Neural progenitor cell (in vitro differentiated cells): ENCODE measurements around the gene PDE9A. TPM values are rescaled to one million over a fixed set of nuclear protein-coding genes. Genes with fewer than 3 reads are reported as not detected.

Experiments
- DNase-seq: peaks from one replicate; pipeline ENCODE4 v3.0.0-alpha.2; 2016; ENCODE audit warnings: low spot score
- H2AFZ ChIP-seq: fragments of 200-600 bp; sonication (generic); replicated peaks from 2 replicates; pipeline ENCODE4 v1.6.1; 2016; ENCODE audit warnings: antibody characterized with exemption
- H3F3A ChIP-seq: fragments of 200-600 bp; sonication (generic); 2 replicates; pipeline ENCODE4 v1.6.1; 2016; ENCODE audit warnings: antibody characterized with exemption, low read depth
- H3K27ac ChIP-seq: fragments of 200-600 bp; sonication (generic); 2 replicates; pipeline ENCODE4 v1.5.1; 2016; ENCODE audit warnings: mild to moderate bottlenecking
- H3K27me3 ChIP-seq: fragments of 200-600 bp; sonication (generic); 2 replicates; pipeline ENCODE4 v1.6.1; 2016; ENCODE audit warnings: mild to moderate bottlenecking, moderate library complexity
- H3K36me3 ChIP-seq: fragments of 200-600 bp; sonication (generic); 2 replicates; pipeline ENCODE4 v1.5.1; 2016
- H3K4me1 ChIP-seq: fragments of 200-600 bp; sonication (generic); 2 replicates; pipeline ENCODE4 v1.6.1; 2016; ENCODE audit warnings: mixed run types
- H3K4me2 ChIP-seq: fragments of 200-600 bp; sonication (generic); 2 replicates; pipeline ENCODE4 v1.6.1; 2016
- H3K4me3 ChIP-seq: fragments of 200-600 bp; sonication (generic); 2 replicates; pipeline ENCODE4 v1.5.1; 2016
- H3K79me2 ChIP-seq: fragments of 200-600 bp; sonication (generic); 2 replicates; pipeline ENCODE4 v1.6.1; 2016; ENCODE audit warnings: low read depth
- H3K9ac ChIP-seq: fragments of 200-600 bp; sonication (generic); 2 replicates; pipeline ENCODE4 v1.6.1; 2016
- H3K9me3 ChIP-seq: fragments of 200-600 bp; sonication (generic); 2 replicates; pipeline ENCODE4 v1.5.1; 2016; ENCODE audit warnings: low read depth
- H4K20me1 ChIP-seq: fragments of 200-600 bp; sonication (generic); 2 replicates; pipeline ENCODE4 v1.6.1; 2016; ENCODE audit warnings: low read depth
- H3K27ac Mint-ChIP-seq: 3 replicates; pipeline ENCODE4 v1.8.0; 2021; ENCODE audit warnings: mixed read lengths
- H3K27me3 Mint-ChIP-seq: 2 replicates; pipeline ENCODE4 v1.8.0; 2022; ENCODE audit warnings: low read depth, mild to moderate bottlenecking, inconsistent platforms, moderate library complexity, mixed read lengths; ENCODE audit not compliant: insufficient read depth
- H3K36me3 Mint-ChIP-seq: 3 replicates; pipeline ENCODE4 v1.8.0; 2021; ENCODE audit warnings: mixed read lengths
- H3K4me1 Mint-ChIP-seq: 3 replicates; pipeline ENCODE4 v1.8.0; 2021; ENCODE audit warnings: mixed read lengths
- H3K4me3 Mint-ChIP-seq: 3 replicates; pipeline ENCODE4 v1.8.0; 2021; ENCODE audit warnings: mild to moderate bottlenecking, moderate library complexity, mixed read lengths
- H3K9me3 Mint-ChIP-seq: 3 replicates; pipeline ENCODE4 v1.8.0; 2020; ENCODE audit warnings: mixed read lengths
- EZH2 ChIP-seq: fragments of 200-600 bp; sonication (generic); IDR thresholded peaks from 2 replicates; pipeline ENCODE4 v1.6.1; 2017; ENCODE audit warnings: antibody characterized with exemption, mild to moderate bottlenecking, moderate library complexity
- EZH2phosphoT487 ChIP-seq: fragments of 200-600 bp; sonication (generic); IDR thresholded peaks from 2 replicates; pipeline ENCODE4 v1.6.1; 2017; ENCODE audit warnings: antibody characterized with exemption
- total RNA-seq: library from RNA; depleted of rRNA; stranded (reverse); fragments of >200 nt; gene quantifications from 2 replicates; pipeline ENCODE4 v1.2.3, GENCODE V29; 2015; ENCODE audit warnings: low replicate concordance
- TF ChIP-seq, protein P1 (sequence below): fragments of 200-600 bp; sonication (generic); IDR thresholded peaks from 2 replicates; pipeline ENCODE4 v1.5.1; 2017; ENCODE audit warnings: antibody characterized with exemption, mild to moderate bottlenecking

The PDE9A gene
- total RNA-seq, 1 donor from 2014 or later, result 41.0 TPM

DNA sequence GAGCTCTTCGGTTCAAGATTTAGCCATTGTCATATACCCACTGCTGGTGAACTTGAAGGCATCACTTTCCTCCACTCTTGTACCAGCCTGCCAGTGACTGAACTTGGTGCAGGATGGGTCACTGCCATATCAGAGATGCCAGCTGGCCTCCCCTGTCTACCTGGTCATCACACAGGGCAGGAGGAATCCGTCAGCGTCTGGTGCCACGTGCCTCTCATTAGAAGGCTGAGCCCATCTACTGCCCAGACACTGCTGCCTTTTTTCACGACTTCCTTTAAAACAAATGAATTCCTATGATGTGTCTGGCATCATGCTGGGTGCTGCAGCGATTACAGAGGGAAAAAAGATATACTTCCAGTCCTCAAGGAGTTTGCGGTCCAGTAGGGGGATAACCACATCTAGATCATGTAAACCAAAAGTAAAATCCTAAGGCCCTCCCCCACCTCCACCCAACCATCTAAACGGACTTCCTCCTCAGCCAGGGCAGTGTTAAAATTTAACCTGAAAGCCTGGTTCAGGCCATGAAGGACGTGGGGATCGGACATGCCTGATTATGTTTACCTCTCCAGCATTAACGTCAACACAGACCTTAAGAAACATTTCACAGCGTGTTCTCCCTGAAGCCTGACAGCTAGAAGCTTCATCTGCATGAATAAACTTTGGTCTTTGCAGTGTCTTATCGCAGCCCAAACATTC, 29.2 kb upstream of the PDE9A start:
- H3K9ac ChIP-seq, result no peak overlapping the region
- no peak overlapping the region for H3K4me2 ChIP-seq
- H3F3A ChIP-seq, result no peaks in the 10 kb centered on the region
- H3K36me3 Mint-ChIP-seq, result no peaks in the 10 kb centered on the region
- H2AFZ ChIP-seq, result no peak overlapping the region
- H4K20me1 ChIP-seq, result no peaks in the 10 kb centered on the region
- H3K27ac ChIP-seq, result no peak overlapping the region
- peaks cover 10% of the 10 kb centered on the region for H3K27me3 Mint-ChIP-seq
- peaks cover 4% of the 10 kb centered on the region for H3K9me3 Mint-ChIP-seq
- H3K4me3 ChIP-seq, result no peak overlapping the region
- DNase-seq, result no peak
- peaks cover 40% of the 10 kb centered on the region for H3K4me1 Mint-ChIP-seq
- H3K9me3 ChIP-seq, result no peaks in the 10 kb centered on the region
- H3K79me2 ChIP-seq, result no peaks in the 10 kb centered on the region
- peak overlapping the region; percentile 54 for H3K27ac Mint-ChIP-seq
- H3K27me3 ChIP-seq, result no peaks in the 10 kb centered on the region
- H3K4me3 Mint-ChIP-seq, result no peak overlapping the region
- TF ChIP-seq EZH2, result no peak
- TF ChIP-seq, protein P1, sequence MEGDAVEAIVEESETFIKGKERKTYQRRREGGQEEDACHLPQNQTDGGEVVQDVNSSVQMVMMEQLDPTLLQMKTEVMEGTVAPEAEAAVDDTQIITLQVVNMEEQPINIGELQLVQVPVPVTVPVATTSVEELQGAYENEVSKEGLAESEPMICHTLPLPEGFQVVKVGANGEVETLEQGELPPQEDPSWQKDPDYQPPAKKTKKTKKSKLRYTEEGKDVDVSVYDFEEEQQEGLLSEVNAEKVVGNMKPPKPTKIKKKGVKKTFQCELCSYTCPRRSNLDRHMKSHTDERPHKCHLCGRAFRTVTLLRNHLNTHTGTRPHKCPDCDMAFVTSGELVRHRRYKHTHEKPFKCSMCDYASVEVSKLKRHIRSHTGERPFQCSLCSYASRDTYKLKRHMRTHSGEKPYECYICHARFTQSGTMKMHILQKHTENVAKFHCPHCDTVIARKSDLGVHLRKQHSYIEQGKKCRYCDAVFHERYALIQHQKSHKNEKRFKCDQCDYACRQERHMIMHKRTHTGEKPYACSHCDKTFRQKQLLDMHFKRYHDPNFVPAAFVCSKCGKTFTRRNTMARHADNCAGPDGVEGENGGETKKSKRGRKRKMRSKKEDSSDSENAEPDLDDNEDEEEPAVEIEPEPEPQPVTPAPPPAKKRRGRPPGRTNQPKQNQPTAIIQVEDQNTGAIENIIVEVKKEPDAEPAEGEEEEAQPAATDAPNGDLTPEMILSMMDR, result no peak
- no peak for TF ChIP-seq EZH2phosphoT487
- no peaks in the 10 kb centered on the region for H3K36me3 ChIP-seq
- peaks cover 15% of the 10 kb centered on the region for H3K4me1 ChIP-seq

DNA sequence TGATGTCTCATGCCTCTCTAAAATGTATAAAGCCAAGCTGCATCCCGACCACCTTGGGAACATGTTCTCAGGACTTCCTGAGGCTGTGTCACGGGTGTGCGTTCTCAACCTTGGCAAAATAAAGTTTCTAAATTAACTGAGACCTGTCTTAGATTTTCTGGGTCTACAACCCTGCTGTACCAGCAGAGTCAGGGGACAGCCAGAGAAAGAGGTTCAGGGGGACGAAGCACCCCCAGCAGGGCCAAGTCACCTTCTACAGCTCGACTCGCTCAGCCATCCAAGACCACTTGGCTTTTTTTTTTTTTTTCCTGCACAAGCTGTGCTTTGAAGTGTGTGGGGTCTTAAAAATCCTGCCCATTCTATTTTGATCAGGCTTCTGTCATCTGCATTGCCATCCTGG, 28.5 kb upstream of the PDE9A start:
- no peak overlapping the region for H3K4me2 ChIP-seq

DNA sequence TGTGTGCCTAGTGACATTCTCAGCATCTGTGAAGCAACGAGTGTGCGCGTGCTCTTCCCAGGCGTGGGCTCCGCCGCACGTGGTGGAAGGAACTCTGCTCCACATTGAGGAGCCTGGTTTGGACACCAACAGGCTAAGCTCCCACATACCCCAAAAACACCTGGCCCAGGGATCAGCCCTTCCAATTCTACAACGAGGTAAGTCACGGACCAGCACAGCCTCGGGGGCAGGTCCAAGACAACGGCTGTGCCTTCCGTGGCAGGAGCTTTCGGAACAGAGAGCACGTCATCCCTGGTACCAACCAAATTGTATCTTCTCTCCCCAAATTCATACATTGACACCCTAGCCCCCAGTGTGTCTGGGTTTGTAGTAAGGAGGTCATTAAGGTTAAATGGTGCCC, 27.2 kb upstream of the PDE9A start:
- no peak for DNase-seq
- no peak for TF ChIP-seq EZH2
- no peak for TF ChIP-seq EZH2phosphoT487
- TF ChIP-seq, protein P1, result no peak
- Histone ChIP-seq H3F3A (no peaks in the 10 kb centered on the region), H3K36me3 (no peaks in the 10 kb centered on the region), H3K9ac (no peak overlapping the region), H3K79me2 (no peaks in the 10 kb centered on the region), H3K9me3 (no peaks in the 10 kb centered on the region), H3K27me3 (no peaks in the 10 kb centered on the region), H3K4me1 (peaks cover 14% of the 10 kb centered on the region), H4K20me1 (no peaks in the 10 kb centered on the region), H3K4me2 (no peak overlapping the region), H2AFZ (no peak overlapping the region), H3K4me3 (no peak overlapping the region), H3K27ac (no peak overlapping the region)
- Mint-ChIP-seq H3K27me3 (peaks cover 5% of the 10 kb centered on the region), H3K9me3 (no peaks in the 10 kb centered on the region), H3K27ac (no peak overlapping the region), H3K4me3 (no peak overlapping the region), H3K4me1 (peaks cover 33% of the 10 kb centered on the region), H3K36me3 (no peaks in the 10 kb centered on the region)

More for the DNA sequence above, 28.5 kb upstream of the PDE9A start:
- H3F3A ChIP-seq, result no peaks in the 10 kb centered on the region
- H3K4me3 ChIP-seq, result no peak overlapping the region
- no peaks in the 10 kb centered on the region for H3K36me3 ChIP-seq
- H3K79me2 ChIP-seq, result no peaks in the 10 kb centered on the region
- no peaks in the 10 kb centered on the region for H4K20me1 ChIP-seq
- H3K9me3 ChIP-seq, result no peaks in the 10 kb centered on the region
- DNase-seq, result no peak
- H3K4me1 ChIP-seq, result peaks cover 15% of the 10 kb centered on the region
- no peak overlapping the region for H3K27ac ChIP-seq
- Mint-ChIP-seq H3K4me1 (peaks cover 37% of the 10 kb centered on the region), H3K27ac (no peak overlapping the region), H3K4me3 (no peak overlapping the region), H3K9me3 (peaks cover 3% of the 10 kb centered on the region), H3K36me3 (no peaks in the 10 kb centered on the region), H3K27me3 (peaks cover 7% of the 10 kb centered on the region)
- no peak overlapping the region for H2AFZ ChIP-seq
- no peak overlapping the region for H3K9ac ChIP-seq
- H3K27me3 ChIP-seq, result no peaks in the 10 kb centered on the region
- TF ChIP-seq, protein P1, result no peak
- TF ChIP-seq EZH2 (no peak), EZH2phosphoT487 (no peak)
